Prostate gland (tissue), 2 donors: Measurements from ENCODE around the gene DEF6.

Experiments
- CTCF ChIP-seq, 4 experiments: fragments of 200-600 bp in 2 of 4; fragments of 450-650 bp in 2 of 4; sonication (generic) in 2 of 4; IDR thresholded peaks; 1 replicate in 3 of 4; 2 replicates in 1 of 4; pipeline ENCODE4 v1.5.1; 2016 to 2019; ENCODE audit warnings: antibody characterized with exemption in 4 of 4, mild to moderate bottlenecking in 2 of 4, moderate library complexity in 2 of 4
- POLR2AphosphoS5 ChIP-seq: sonication (generic); formaldehyde crosslinking; IDR thresholded peaks from one replicate; pipeline ENCODE4 v1.6.1; 2017; ENCODE audit warnings: antibody characterized with exemption

GRCh38 chr6:35309611-35310264, 12.1 kb downstream of the DEF6 start:
- TF ChIP-seq CTCF (IDR thresholded peaks at IDR 0.05) (no peak), POLR2AphosphoS5 (no peak)
